HG03457 (cell line): ENCODE data around the gene BIN1.
A peak's percentile ranks its signal among the peaks of the same experiment; 100 is the strongest.

ENCODE experiments used
- ATAC-seq: cut with Tn5 transposase; IDR thresholded peaks from one replicate; pipeline ENCODE4 v1.9.1; 2021; ENCODE audit warnings: moderate number of reproducible peaks; ENCODE audit not compliant: unreplicated experiment

Gene BIN1

GRCh38 chr2:127025359-127026166 is 81.4 kb downstream of the BIN1 start:
- peak; percentile 87 for ATAC-seq

- ATAC-seq, result no peak
Measured at GRCh38 chr2:127024769-127025358, 82.1 kb downstream of the BIN1 start.

GRCh38 chr2:127023504-127023903 is 83.5 kb downstream of the BIN1 start:
- no peak for ATAC-seq

GRCh38 chr2:127022817-127023216 is 84.1 kb downstream of the BIN1 start:
- ATAC-seq, result no peak

GRCh38 chr2:127020536-127020935 is 86.4 kb downstream of the BIN1 start:
- ATAC-seq, result no peak

GRCh38 chr2:127017548-127017947 is 89.4 kb downstream of the BIN1 start:
- no peak for ATAC-seq

- ATAC-seq, result no peak
Measured at GRCh38 chr2:127016329-127016728, 90.6 kb downstream of the BIN1 start.

- no peak for ATAC-seq
Measured at GRCh38 chr2:127015106-127015910, 91.6 kb downstream of the BIN1 start.

- ATAC-seq, result no peak
Measured at GRCh38 chr2:127014630-127015029, 92.3 kb downstream of the BIN1 start.

GRCh38 chr2:127014224-127014623 is 92.7 kb downstream of the BIN1 start:
- ATAC-seq, result no peak

- ATAC-seq, result no peak
Measured at GRCh38 chr2:127012868-127013267, 94.1 kb downstream of the BIN1 start.

- ATAC-seq, result no peak
Measured at GRCh38 chr2:127012215-127012614, 94.7 kb downstream of the BIN1 start.

GRCh38 chr2:127011796-127012195 is 95.2 kb downstream of the BIN1 start:
- no peak for ATAC-seq

GRCh38 chr2:127011231-127011661 is 95.7 kb downstream of the BIN1 start:
- ATAC-seq, result no peak

GRCh38 chr2:127008265-127009015 is 98.5 kb downstream of the BIN1 start:
- ATAC-seq, result no peak

GRCh38 chr2:127007652-127008051 is 99.3 kb downstream of the BIN1 start:
- no peak for ATAC-seq

GRCh38 chr2:127006962-127007361 is 100.0 kb downstream of the BIN1 start:
- ATAC-seq, result no peak

- ATAC-seq, result no peak
Measured at GRCh38 chr2:127004893-127005600, 101.9 kb downstream of the BIN1 start.

- ATAC-seq, result no peak
Measured at GRCh38 chr2:127003070-127003800, 103.7 kb downstream of the BIN1 start.

- no peak for ATAC-seq
Measured at GRCh38 chr2:127001751-127002150, 105.2 kb downstream of the BIN1 start.
